H4 (cell line): Measurements from ENCODE around the gene CCSER2. TPM values are rescaled to one million over a fixed set of nuclear protein-coding genes. Genes with fewer than 3 reads are reported as not detected.
"Not testable (repeated sequence)": the region's sequence is repeated elsewhere in the genome, so short reads cannot be mapped to it uniquely, and the experiment has no call there.

ENCODE experiments used
- DNase-seq: peaks from one replicate; pipeline ENCODE4 v3.0.0-alpha.2; 2015; ENCODE audit warnings: low spot score
- total RNA-seq: library from RNA; depleted of rRNA; stranded (reverse); fragments of >200 nt; shearing (Covaris generic); gene quantifications from 2 replicates; pipeline ENCODE4 v1.2.3, GENCODE V29; 2014

Gene CCSER2
- total RNA-seq, 1 experiment from 2014 or later, result 16.1 TPM

DNA sequence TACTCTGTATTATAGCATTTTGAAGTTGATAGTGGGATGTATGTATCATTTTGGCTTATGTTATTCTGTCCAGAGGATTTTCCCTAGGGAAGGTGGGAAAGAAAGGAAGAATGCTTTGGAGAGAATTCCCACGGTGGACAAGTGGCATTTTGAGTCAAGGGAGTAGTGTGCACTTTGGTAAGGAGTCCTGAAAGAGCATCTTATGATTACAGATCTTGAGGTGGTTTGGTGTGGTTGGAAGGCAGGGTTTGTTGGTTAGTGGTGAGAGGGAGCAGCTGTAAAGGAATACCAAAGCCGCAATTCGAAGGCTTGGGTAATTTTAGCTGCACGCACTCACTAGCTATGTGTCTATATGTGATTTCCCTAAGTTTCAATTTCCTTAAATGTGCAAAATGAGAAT lies 16.1 kb downstream of the CCSER2 start:
- no peak for DNase-seq

DNA sequence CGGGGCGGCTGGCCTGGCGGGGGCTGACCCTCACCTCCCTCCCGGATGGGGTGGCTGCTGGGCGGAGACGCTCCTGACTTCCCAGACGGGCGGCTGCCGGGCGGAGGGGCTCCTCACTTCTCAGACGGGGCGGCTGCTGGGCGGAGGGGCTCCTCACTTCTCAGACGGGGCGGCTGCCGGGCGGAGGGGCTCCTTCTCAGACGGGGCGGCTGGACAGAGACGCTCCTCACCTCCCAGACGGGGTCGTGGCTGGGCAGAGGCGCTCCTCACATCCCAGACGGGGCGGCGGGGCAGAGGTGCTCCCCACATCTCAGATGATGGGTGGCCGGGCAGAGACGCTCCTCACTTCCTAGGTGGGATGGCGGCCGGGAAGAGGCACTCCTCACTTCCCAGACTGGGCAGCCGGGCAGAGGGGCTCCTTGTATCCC lies 19.2 kb downstream of the CCSER2 start:
- DNase-seq, result not testable (repeated sequence)

DNA sequence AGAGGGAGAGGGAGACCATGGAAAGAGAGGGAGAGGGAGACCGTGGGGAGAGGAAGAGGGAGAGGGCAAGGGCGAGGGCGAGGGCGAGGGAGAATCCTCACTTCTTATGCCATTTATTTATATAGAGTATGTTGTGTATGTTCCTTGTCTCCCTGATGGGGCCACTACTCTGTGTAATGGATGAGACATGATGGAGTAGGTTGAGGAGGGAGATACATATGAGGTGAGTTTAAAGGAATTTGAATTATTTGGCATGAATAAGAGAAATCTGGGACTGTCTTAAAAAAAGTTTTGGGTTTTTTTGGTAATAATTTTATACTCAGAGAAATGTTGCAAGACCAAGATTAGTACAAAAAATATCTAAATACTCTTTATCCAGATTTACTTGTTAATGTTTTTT lies 20.1 kb downstream of the CCSER2 start:
- no peak for DNase-seq

GRCh38 chr10:84348860-84349259 lies 20.5 kb downstream of the CCSER2 start:
- no peak for DNase-seq

- peak; percentile 61 for DNase-seq
Observed at GRCh38 chr10:84352251-84352842, 24.0 kb downstream of the CCSER2 start.

- DNase-seq, result no peak
Observed at GRCh38 chr10:84353052-84353803, 24.8 kb downstream of the CCSER2 start.

DNA sequence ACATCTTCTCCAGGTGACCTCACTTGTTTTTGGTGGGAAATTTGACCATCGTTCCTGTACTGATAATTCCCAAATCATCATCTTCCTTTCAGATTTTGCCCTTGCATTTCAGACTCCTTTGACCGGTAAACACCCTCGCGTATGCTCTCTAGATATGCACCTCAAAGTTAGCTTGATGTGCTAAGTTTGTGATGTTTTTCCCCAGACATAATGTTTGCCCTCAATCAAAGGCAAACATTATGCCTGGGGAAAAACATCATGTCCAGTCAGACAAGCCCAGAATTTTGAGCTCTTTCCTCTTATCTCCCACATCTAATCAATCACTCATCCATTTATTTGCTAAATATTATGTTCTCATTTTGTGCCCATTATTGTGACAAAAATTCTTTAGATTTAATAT lies 26.2 kb downstream of the CCSER2 start:
- DNase-seq, result no peak

- no peak for DNase-seq
Observed at GRCh38 chr10:84355106-84355505, 26.7 kb downstream of the CCSER2 start.

- DNase-seq, result no peak
Observed at GRCh38 chr10:84356928-84357327, 28.5 kb downstream of the CCSER2 start.

DNA sequence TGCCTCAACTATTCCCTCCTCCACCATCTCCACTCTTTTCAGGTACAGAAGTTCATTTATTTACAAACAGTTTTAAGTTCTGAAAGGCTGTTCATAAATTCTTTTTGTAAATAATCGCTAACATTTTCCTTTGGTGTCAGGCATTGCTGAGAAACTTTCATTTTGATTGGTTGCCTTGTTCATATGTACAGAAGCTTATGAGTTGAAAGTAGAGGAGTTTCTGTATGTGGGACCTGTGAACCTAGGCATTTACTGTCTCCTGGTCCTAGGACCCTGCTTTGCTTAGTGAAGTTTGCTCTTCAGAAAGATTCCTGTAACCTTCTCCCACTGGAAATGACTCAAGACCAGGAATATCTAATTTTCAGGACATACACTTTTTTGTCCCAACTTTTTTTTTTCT lies 30.4 kb downstream of the CCSER2 start:
- DNase-seq, result no peak

DNA sequence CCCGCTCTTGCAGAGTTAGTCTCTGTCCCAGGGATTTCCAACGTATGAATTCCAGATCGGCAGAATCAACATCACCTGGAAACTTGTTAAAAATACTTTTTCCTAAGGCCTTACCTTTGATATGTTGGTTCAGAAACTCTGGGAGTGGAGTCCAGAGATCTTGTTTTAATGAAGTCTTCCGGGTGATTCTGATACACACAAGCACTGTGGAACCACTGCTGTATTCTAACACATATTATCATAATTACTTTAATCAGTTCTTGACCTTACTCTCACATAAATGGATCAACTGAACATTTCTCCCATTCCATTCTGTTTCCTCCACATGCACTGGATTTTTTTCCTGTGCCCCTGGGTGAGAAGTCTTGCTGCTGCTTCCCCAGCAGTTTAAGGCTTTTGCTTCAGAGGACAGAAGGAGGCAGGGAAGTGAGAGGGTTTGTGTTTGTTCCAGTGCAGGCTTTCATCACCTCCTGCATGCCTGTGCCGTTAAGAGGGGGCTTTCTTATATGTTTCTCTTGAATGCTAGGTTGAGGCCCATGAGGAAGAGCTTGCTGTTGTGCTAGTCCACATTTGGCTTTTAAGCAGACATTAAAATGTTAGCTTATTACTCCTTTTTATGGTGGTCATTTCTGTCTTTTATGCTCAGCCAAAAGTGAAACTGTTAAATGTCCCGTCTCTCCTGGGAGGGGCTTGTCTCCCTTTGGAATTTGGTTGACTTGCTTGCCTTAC lies 32.4 kb downstream of the CCSER2 start:
- DNase-seq, result no peak

- DNase-seq, result no peak
Observed at GRCh38 chr10:84365335-84365881, 37.0 kb downstream of the CCSER2 start.

- no peak for DNase-seq
Observed at GRCh38 chr10:84366041-84366440, 37.7 kb downstream of the CCSER2 start.

DNA sequence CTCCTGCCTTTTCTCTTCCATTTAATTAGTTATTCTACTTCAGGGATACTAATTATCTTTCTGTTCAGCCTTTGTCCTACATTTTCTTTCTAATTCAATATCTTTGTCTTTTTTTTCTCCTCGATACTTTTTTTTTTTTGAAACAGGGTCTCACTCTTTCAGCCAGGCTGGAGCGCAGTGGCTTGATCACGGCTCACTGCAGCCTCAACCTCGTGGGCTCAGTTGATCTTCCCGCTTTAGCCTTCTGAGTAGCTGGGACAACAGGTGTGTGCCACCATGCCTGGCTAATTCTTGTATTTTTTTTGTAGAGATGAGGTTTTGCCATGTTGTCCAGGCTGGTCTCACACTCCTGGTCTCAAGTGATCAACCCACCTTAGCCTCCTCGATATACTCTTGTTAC lies 38.9 kb downstream of the CCSER2 start:
- no peak for DNase-seq

- DNase-seq, result no peak
Observed at GRCh38 chr10:84368828-84369227, 40.4 kb downstream of the CCSER2 start.

GRCh38 chr10:84370283-84370682 lies 41.9 kb downstream of the CCSER2 start:
- DNase-seq, result no peak

GRCh38 chr10:84371944-84372343 lies 43.6 kb downstream of the CCSER2 start:
- no peak for DNase-seq

DNA sequence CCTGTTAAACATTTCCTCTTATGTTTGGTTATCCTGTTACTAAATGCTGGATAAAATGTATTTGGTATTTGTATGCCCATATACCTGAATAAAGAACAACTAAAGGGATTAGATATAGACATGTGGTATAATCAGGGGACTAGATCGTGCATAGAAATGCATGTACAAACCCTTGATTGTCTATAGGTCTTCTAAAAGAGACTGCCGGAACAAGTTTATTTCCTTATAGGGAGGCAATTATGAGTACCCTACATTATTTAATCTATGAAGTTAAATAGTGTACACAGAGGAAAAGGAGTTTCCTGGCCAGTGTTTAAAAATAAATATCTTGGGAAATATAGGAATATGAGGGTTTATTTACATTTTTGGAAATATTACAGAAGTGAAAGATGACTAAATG lies 44.6 kb downstream of the CCSER2 start:
- no peak for DNase-seq

DNA sequence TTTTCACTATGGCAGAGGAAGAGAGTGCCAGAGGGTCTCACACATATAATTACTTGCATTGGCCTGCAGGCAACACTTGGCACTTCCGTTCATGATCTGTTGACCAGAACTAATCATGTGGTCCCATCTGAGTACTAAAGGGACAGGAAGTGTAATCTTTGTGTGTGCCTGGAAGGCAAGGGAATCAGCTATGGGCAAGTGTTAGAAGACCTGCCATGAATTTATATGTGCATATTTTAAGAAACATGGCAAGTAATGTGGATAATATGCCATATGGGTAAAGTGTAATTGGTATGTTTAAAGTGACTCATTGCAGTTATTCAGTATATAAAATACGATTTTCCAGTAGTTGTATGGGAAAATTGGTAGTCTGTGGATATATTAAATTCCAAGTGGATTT lies 46.1 kb downstream of the CCSER2 start:
- no peak for DNase-seq

DNA sequence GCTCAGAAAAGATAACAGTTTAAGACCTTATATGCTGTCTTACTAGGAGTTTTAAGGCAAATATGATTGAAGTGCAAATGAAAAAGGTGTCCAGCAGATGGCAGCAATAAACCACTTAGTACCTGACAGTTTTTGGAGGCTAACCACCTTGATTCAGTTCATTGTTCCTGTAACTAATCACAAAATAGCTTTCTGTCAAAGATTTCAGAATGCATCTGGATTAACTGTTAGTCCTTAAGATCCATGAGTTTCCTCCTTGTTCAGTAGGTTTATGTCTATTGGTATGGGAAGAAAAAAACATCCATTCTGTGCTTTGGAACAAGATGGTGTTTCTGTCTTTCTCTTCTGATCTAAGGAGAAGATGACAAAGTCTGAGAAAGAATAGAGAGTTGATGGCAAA lies 46.6 kb downstream of the CCSER2 start:
- DNase-seq, result peak; percentile 33

GRCh38 chr10:84375881-84376280 lies 47.5 kb downstream of the CCSER2 start:
- no peak for DNase-seq

DNA sequence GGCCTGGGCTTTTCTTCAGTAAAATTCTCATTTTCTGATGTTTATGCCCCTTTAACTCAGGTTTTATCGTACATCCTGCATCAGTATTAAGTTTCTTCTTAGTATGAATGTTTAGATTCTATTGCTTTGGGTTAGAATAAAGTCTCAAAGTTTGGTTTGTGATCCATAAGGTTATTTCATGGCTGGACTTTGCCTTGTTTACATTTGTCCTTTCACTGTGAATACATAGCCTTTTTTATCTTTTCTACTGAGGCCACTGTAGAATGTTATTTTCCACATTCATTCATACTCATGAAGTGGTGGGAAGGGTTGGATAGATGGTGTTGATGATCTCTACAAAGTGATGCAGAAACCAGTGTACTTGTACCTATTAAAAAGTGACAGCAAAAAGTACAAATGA lies 59.8 kb downstream of the CCSER2 start:
- no peak for DNase-seq

GRCh38 chr10:84390364-84390763 lies 62.0 kb downstream of the CCSER2 start:
- DNase-seq, result no peak
